HG02970 (cell line): ENCODE measurements around the gene TESK2.
A peak's percentile ranks its signal among the peaks of the same experiment; 100 is the strongest.

Experiments used
- ATAC-seq: cut with Tn5 transposase; IDR thresholded peaks from one replicate; pipeline ENCODE4 v1.9.1; 2021; ENCODE audit warnings: mild to moderate bottlenecking, moderate library complexity, moderate number of reproducible peaks; ENCODE audit not compliant: unreplicated experiment, low FRiP score

Gene TESK2

DNA sequence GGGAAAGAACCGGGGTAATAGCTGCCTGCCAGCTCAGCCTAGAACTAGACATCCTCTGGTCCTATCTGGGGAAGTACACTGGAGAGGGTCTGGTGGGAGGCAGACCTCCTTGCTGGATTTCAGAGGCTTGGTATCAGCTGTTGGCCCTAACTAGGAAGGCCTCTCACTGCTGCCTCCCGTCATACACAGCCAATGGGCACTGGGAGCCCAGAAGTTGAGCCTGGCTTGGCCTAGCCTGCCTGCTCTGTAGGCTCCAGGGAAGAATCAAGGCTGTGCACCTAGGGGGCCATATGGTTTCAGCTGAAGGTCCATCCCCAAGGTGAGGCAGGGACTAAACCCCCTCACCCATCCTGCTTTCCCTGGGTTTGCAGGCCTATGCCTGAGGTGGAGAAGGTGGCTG is 146.5 kb downstream of the TESK2 start:
- ATAC-seq: no peak

DNA sequence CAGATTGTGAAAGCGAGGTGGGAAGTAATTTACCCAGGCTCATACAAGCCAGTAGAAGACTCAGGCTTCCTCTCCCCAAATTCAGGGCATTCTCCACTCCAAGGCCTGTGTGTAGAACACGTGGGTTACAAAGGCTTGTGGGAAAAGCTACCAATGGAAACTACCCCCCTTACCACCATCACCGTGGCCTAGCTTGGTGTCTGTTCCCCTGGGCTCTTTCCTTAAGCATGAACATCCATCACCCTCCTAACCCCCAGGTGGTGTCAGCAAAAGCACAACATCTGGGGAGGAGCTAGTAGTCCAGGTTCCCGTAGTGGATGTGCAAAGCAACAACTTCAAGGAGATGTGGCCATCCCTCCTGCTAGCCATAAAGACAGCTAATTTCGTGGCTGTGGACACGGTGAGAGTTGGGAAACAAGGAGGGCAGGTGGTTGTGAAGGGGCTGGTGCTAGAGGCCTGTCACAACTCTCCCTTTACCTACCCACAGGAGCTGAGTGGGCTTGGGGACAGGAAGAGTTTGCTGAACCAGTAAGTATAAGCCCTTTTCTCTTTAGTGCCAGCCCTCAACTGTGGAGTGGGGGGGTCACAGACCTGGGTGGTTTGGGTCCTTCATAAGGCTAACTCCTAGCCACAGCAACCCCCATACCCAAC is 150.0 kb downstream of the TESK2 start:
- no peak for ATAC-seq

DNA sequence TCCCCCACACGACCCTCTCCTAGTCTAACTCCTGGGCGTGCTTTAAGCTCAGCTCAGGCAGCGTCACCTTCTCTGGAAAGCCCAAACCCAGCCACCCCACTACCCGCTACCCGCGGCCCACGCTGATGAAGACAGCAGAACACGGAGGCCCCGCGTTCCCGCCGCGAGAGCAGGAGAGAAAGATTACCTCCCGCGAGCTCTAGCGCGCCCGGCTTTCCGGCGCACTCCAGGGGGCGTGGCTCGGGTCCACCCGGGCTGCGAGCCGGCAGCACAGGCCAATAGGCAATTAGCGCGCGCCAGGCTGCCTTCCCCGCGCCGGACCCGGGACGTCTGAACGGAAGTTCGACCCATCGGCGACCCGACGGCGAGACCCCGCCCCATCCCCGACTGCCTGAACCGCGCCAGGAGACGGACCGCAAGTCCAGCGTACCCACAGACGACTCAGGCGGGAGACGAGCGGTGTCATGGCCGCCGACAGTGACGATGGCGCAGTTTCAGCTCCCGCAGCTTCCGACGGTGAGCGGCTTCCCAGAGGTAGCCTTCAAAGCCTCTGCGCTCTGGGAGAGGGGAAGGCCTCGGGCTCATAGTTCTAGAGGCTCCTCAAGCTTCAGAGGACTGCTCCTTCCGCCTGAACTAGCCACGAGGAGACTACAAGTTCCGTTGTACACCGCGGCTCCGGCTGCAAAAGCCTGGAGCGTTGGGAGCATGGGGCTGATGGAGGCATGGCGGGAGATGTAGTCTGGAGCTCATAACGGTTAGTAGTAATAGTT is 151.0 kb downstream of the TESK2 start, which contains the start of the genes MUTYH and TOE1:
Gene MUTYH, minus strand, starts transcription at position 652 of the 770 bp plus-strand sequence. CDS start 5,935 bp downstream, outside the sequence.
Gene TOE1, plus strand, starts transcription at position 382 of the 770 bp plus-strand sequence. Its CDS starts 83 bp downstream, at position 465.
- peak; percentile 87 for ATAC-seq

DNA sequence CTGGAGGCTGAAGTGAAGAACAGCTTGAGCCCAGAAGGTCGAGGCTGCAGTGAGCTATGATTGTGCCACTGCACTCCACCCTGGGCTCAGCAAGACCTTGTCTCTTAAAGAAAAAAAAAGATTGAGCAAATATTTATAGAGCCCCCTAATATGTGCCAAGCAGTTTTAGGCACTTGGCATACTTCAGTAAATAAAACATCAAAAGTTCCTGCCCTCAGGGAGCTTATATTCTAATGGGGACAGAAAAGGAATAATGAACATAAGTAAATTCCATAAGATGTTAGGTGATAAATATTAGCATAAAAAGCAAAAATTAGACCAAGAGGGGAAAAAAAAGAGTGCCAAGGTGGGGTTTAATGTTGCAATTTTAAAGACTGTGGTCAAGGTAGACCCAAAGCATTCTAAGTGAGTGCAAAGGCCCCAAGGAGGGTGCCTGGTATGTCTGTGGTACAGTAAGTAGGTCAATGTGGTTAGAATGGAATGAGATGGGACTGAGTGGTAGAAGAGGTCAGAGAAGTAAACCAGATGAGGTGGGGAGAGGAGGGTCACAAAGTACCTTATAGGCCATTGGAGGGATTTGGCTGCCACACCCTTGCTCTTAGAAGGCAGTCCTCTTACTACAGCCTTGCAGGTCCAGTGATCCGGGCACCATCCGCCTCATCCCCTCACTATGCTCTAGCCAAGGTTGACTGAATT is 153.2 kb downstream of the TESK2 start:
- ATAC-seq: no peak

- no peak for ATAC-seq
Measured at GRCh38 chr1:45335855-45336324, 155.1 kb downstream of the TESK2 start.

- ATAC-seq: no peak
Measured at GRCh38 chr1:45334308-45335245, 156.4 kb downstream of the TESK2 start.

DNA sequence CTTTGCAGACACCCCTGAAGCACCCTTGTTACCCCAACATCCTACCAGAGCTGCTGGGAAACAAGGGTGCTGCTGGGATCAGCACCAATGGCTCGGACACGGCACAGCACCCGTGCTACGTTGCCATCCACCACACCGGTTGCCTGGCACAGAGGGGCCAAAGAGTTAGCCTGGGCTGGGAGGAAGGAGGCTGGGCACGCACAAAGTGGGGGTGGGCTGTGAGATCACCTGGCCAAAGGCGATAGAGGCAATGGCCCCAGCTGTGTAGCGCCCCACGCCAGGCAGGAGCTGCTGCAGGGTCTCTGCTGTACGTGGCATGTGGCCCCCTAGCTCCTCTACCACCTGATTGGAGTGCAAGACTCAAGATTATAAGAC is 158.6 kb downstream of the TESK2 start:
- ATAC-seq: no peak

- ATAC-seq: no peak
Measured at GRCh38 chr1:45331436-45332345, 159.3 kb downstream of the TESK2 start.

DNA sequence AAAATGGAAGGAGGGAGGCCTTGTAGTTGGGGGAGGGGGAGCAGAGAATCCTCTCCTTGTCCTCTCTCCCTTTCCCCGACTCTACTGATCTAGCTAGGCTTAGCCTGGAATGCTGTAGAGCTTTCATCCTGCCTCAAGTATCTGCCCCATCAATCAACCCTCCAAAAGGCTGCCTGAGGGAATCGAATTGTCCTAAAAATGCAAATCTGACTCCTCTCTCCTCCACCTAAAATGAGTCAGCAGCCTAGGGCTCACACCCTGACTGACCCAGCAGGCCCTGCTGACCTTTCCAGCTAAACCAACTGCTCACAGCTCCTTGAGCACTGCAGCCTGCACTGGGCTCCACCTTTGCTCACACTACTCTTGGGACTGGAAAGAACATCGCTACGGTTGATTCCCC is 161.5 kb downstream of the TESK2 start:
- ATAC-seq: no peak

DNA sequence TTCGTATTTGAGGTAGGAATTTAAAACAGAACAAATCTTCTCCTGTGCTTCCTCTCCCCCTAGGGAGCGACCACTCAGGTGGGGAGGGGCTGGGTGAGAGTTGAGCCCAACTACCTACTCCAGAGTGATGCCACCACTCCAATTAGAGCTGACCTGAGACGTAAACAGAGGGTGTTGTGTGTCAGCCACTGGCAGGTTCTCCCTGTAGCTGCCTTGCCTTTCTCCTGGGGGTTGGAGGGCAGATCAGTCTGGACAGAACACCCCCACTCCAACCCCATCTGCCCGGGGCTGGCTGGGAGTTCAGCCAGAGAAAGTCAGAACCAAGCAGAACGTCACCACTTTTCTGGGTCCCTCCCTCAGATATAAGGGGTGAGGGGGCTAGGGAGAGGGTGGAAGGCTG is 162.3 kb downstream of the TESK2 start:
- no peak for ATAC-seq

- no peak for ATAC-seq
Measured at GRCh38 chr1:45327644-45328515, 163.1 kb downstream of the TESK2 start.

DNA sequence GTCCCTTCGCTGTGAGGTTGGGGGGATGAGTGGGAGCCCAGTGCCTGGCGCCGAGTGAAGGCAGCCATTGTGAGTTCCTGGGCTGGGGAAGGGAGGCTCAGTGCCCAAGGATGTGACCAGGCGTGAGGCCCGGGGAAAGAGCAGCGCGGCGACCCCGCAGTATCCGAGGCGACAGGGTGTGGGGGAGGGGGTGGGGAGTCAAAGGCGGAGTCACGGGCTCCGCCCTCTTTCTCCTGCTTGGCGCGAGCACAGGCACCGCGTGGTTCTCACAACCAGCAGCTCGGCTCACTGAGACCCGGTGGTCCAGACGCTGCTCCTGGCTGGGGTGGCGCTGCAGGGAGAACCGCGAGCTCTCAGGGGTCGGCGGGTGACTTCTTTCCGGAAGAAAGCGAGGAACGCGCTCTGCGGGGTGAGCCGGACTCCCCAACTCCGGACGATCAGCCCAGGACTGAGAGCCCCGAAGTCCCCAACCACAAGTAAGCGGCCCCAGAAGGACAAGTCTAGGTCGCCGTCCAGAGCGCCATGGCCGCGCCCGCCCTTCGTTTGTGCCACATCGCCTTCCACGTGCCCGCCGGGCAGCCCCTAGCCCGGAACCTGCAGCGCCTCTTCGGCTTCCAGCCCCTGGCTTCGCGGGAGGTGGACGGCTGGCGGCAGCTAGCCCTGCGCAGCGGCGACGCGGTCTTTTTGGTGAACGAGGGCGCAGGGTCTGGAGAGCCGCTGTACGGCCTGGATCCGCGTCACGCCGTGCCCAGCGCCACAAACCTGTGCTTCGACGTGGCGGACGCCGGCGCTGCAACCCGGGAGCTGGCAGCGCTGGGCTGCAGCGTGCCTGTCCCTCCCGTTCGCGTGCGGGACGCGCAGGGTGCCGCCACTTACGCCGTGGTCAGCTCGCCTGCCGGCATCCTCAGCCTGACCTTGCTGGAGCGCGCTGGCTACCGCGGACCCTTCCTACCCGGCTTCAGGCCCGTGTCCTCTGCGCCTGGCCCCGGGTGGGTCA is 164.0 kb downstream of the TESK2 start, which contains the start of gene HPDL:
Gene HPDL, plus strand, starts transcription at position 269 of the 997 bp plus-strand sequence. Its CDS starts 254 bp downstream, at position 523.
- no peak for ATAC-seq

GRCh38 chr1:45325851-45326506 is 165.0 kb downstream of the TESK2 start:
- no peak for ATAC-seq

- ATAC-seq: no peak
Measured at GRCh38 chr1:45322486-45323040, 168.4 kb downstream of the TESK2 start.

- ATAC-seq: no peak
Measured at GRCh38 chr1:45321444-45321843, 169.5 kb downstream of the TESK2 start.

DNA sequence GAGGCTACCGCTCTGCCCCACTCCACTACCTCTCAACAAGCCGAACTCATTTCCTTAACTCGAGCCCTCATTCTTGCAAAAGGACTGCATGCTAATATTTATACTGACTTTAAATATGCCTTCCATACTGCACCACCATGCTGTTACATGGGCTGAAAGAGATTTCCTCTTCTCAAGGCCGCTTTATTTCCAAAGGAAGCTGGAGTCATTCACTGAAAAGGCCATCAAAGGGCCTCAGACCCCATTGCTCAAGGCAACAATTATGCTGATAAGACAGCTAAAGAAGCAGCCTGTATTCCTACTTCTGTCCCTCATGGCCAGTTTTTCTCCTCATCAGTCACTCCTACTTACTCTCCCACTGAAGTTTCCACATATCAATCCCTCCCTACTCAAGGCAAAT is 171.2 kb downstream of the TESK2 start:
- no peak for ATAC-seq
